Fibroblast of lung (primary cell): Measurements from ENCODE around the gene ZBTB8B. TPM values are rescaled to one million over a fixed set of nuclear protein-coding genes. Genes with fewer than 3 reads are reported as not detected.
A peak's percentile ranks its signal among the peaks of the same experiment; 100 is the strongest.
"Not testable (repeated sequence)": the region's sequence is repeated elsewhere in the genome, so short reads cannot be mapped to it uniquely, and the experiment has no call there.

Source experiments
- DNase-seq, 2 donors: peaks; one replicate each; pipeline versions ENCODE4 v3.0.0 to v3.0.0-alpha.2; 2010; ENCODE audit warnings: low read depth in 2 of 2
- H2AFZ ChIP-seq: 2 replicates; pipeline ENCODE4 v1.5.1; 2012; ENCODE audit warnings: low read length, control low read depth, inconsistent platforms
- H3K27ac ChIP-seq: 2 replicates; pipeline ENCODE4 v1.5.1; 2011; ENCODE audit warnings: low read length, control low read depth; ENCODE audit not compliant: insufficient read depth
- H3K27me3 ChIP-seq: 2 replicates; pipeline ENCODE4 v1.5.1; 2011; ENCODE audit warnings: mild to moderate bottlenecking, low read length; ENCODE audit not compliant: control insufficient read depth, insufficient read depth
- H3K36me3 ChIP-seq: 2 replicates; pipeline ENCODE4 v1.5.1; 2011; ENCODE audit warnings: low read length; ENCODE audit not compliant: control insufficient read depth, insufficient read depth
- H3K4me1 ChIP-seq: 2 replicates; pipeline ENCODE4 v1.5.1; 2011; ENCODE audit warnings: low read length; ENCODE audit not compliant: control insufficient read depth, insufficient read depth; ENCODE audit errors: extremely low read depth
- H3K4me2 ChIP-seq: 2 replicates; pipeline ENCODE4 v1.5.1; 2011; ENCODE audit warnings: low read length, control low read depth; ENCODE audit not compliant: insufficient read depth; ENCODE audit errors: extremely low read depth
- H3K4me3 ChIP-seq, 4 experiments: fragments of 200-600 bp in 1 of 4; sonication (generic) in 1 of 4; replicated peaks in 1 of 4; 2 replicates each; pipeline ENCODE4 v1.5.1; 2011 to 2016; ENCODE audit warnings: low read length in 4 of 4, low read depth in 3 of 4, mild to moderate bottlenecking in 3 of 4, control low read depth in 2 of 4, inconsistent platforms in 1 of 4, mixed read lengths in 1 of 4; ENCODE audit not compliant: insufficient read depth in 1 of 4; ENCODE audit errors: control extremely low read depth in 1 of 4
- H3K79me2 ChIP-seq: 2 replicates; pipeline ENCODE4 v1.5.1; 2012; ENCODE audit warnings: mild to moderate bottlenecking, low read length, inconsistent platforms; ENCODE audit not compliant: control insufficient read depth, insufficient read depth
- H3K9ac ChIP-seq: 2 replicates; pipeline ENCODE4 v1.5.1; 2011; ENCODE audit warnings: mild to moderate bottlenecking, low read length, control low read depth; ENCODE audit not compliant: insufficient read depth
- H3K9me3 ChIP-seq: 2 replicates; pipeline ENCODE4 v1.5.1; 2012; ENCODE audit warnings: low read depth, low read length; ENCODE audit not compliant: control insufficient read depth, insufficient read depth
- H4K20me1 ChIP-seq: 2 replicates; pipeline ENCODE4 v1.5.1; 2011; ENCODE audit warnings: low read length; ENCODE audit not compliant: control insufficient read depth, insufficient read depth; ENCODE audit errors: extremely low read depth
- CTCF ChIP-seq, 2 donors: IDR thresholded peaks in 1 of 2; conservative IDR thresholded peaks in 1 of 2; 1 replicate in 1 of 2; 2 replicates in 1 of 2; pipeline ENCODE4 v1.5.1; 2011 to 2012; ENCODE audit warnings: low read length in 2 of 2, control low read depth in 1 of 2, inconsistent platforms in 1 of 2, low read depth in 1 of 2, mild to moderate bottlenecking in 1 of 2
- EZH2 ChIP-seq: IDR thresholded peaks from 2 replicates; pipeline ENCODE4 v1.5.1; 2012; ENCODE audit warnings: low read length, control low read depth, mild to moderate bottlenecking; ENCODE audit errors: missing control alignments
- polyA plus RNA-seq, 2 donors: library from polyadenylated mRNA; depleted of rRNA in 1 of 2; stranded (reverse) in 1 of 2; unstranded in 1 of 2; fragments of >200 nt; gene quantifications; 2 replicates each; pipeline ENCODE4 v1.2.1, GENCODE V29; 2011 to 2012; ENCODE audit warnings: missing spikeins in 1 of 2
- total RNA-seq: library from RNA; depleted of rRNA; stranded (reverse); fragments of >200 nt; gene quantifications from 2 replicates; pipeline ENCODE4 v1.2.1, GENCODE V29; 2014

Gene ZBTB8B
- total and polyA plus RNA-seq, 2 donors (not counting 1 experiment from before 2014, with no cell fraction given): not detected

DNA sequence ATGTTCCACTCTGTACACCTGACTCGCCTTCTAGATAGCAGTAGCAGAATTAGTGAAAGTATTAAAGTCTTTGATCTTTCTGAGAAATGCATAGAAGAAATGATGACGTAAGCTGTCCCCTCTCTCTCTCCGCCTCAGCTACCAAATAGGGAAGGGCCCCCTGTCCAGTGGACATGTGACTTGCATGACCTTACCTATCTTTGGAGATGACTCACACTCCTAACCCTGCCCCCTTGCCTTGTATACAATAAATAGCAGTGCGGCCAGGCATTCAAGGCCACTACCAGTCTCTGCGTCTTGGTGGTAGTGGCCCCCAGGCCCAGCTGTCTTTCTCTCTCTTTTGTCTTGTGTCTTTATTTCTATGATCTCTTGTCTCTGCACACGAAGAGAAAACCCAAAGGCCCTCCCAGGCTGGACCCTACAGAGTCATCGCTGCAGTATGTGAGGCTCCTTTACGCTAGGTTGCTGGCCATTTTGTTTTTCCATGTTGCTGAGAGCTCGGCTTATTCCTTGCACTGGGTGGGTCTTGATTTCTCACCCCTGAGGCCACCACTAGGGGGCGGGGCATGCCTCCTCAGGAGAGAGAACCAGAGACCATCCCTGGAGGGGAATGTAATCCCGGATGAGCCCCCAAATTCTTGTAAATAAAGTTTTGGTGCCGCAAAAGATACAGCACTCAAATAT lies 16.0 kb upstream of the ZBTB8B start:
- H3K4me3 ChIP-seq: no peak overlapping the region
- no peaks in the 10 kb centered on the region for H3K79me2 ChIP-seq
- H3K9ac ChIP-seq: no peak overlapping the region
- H2AFZ ChIP-seq: no peak overlapping the region
- H3K36me3 ChIP-seq: no peaks in the 10 kb centered on the region
- H4K20me1 ChIP-seq: no peaks in the 10 kb centered on the region
- peak in 1 of 2 donors; percentile 14 for DNase-seq
- no peak for TF ChIP-seq EZH2
- TF ChIP-seq CTCF (conservative IDR thresholded peaks at IDR 0.05 in 1 of 2, IDR thresholded peaks at IDR 0.05 in 1 of 2; ENCODE audit: low read depth in 1 of 2, low read length in 2 of 2): no peak
- no peaks in the 10 kb centered on the region for H3K9me3 ChIP-seq
- no peak overlapping the region for H3K4me2 ChIP-seq
- H3K27ac ChIP-seq: no peak overlapping the region
- H3K4me1 ChIP-seq: no peaks in the 10 kb centered on the region
- H3K27me3 ChIP-seq: no peaks in the 10 kb centered on the region

GRCh38 chr1:32449457-32449831 lies 15.4 kb upstream of the ZBTB8B start:
- not testable (repeated sequence) for H3K27me3 ChIP-seq, H3K36me3 ChIP-seq, DNase-seq, H3K9ac ChIP-seq, H3K4me1 ChIP-seq, H3K79me2 ChIP-seq, H2AFZ ChIP-seq, H3K4me2 ChIP-seq, H3K27ac ChIP-seq, H3K9me3 ChIP-seq, H4K20me1 ChIP-seq, H3K4me3 ChIP-seq

GRCh38 chr1:32454726-32455125 lies 10.1 kb upstream of the ZBTB8B start:
- Histone ChIP-seq H3K4me2 (no peak overlapping the region), H3K79me2 (no peaks in the 10 kb centered on the region), H3K27ac (no peak overlapping the region), H3K4me1 (no peaks in the 10 kb centered on the region), H4K20me1 (no peaks in the 10 kb centered on the region), H3K27me3 (no peaks in the 10 kb centered on the region), H3K36me3 (no peaks in the 10 kb centered on the region), H3K9me3 (no peaks in the 10 kb centered on the region), H3K4me3 (no peak overlapping the region), H2AFZ (no peak overlapping the region), H3K9ac (no peak overlapping the region)
- DNase-seq: peak in 1 of 2 donors; percentile 26
- TF ChIP-seq EZH2 (no peak), CTCF (conservative IDR thresholded peaks at IDR 0.05 in 1 of 2, IDR thresholded peaks at IDR 0.05 in 1 of 2; ENCODE audit: low read depth in 1 of 2, low read length in 2 of 2) (no peak)
